ENCODE measurements around the gene ADCY2. TPM values are rescaled to one million over a fixed set of nuclear protein-coding genes. Genes with fewer than 3 reads are reported as not detected.

Gene ADCY2
- polyA plus RNA-seq, 1 of the 3 experiments (the other 2 are of a cell fraction) = not detected

DNA sequence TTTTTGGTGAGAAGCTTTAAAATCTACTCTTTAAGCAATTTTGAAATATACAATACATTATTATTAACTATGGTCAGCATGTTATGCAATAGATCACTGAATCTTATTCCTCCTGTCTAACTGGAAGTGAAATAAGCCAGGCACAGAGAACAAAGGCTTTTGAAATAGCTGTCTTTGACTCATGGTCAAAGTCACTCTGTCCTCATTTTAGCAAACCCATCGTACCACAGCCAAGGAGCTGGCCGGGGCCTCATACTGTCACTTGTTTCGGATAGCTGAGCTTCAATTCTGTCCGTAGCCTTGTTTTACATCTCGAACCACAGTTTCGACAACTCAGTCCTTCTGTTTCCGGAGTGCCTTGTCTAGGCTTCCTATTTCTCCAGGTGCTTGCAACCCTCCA lies 19.2 kb downstream of the ADCY2 start:
- H3K9me2 ChIP-seq = no peaks in the 10 kb centered on the region
- H3K9me3 ChIP-seq = no peaks in the 10 kb centered on the region
- H4K20me1 ChIP-seq (ENCODE audit: insufficient read depth) = no peaks in the 10 kb centered on the region
- H3F3A ChIP-seq (replicated peaks; ENCODE audit: insufficient read depth) = no peaks in the 10 kb centered on the region
- no peak overlapping the region for H2AFZ ChIP-seq (ENCODE audit: low read depth)
- no peak for TF ChIP-seq CHD2 (IDR thresholded peaks at IDR 0.05; ENCODE audit: low read length, partially characterized antibody)
- no peak for TF ChIP-seq RXRA (IDR thresholded peaks at IDR 0.05; ENCODE audit: borderline replicate concordance, low read depth)
- TF ChIP-seq NRF1 (IDR thresholded peaks at IDR 0.05; ENCODE audit: low read depth, low read length) = no peak
- TF ChIP-seq PBX3 (IDR thresholded peaks at IDR 0.05) = no peak
- no peak for TF ChIP-seq POLR2AphosphoS5 (IDR thresholded peaks at IDR 0.05; ENCODE audit: low read depth, low read length)
- no peak for TF ChIP-seq TEAD4 (IDR thresholded peaks at IDR 0.05; ENCODE audit: borderline replicate concordance, insufficient read depth)
- TF ChIP-seq MXI1 (IDR thresholded peaks at IDR 0.05; ENCODE audit: low read depth, low read length) = no peak
- TF ChIP-seq RCOR1 (IDR thresholded peaks at IDR 0.05; ENCODE audit: low read length) = no peak
- TF ChIP-seq GATA2 (CRISPR knock-in tag; IDR thresholded peaks at IDR 0.05) = no peak
- TF ChIP-seq, protein P1, sequence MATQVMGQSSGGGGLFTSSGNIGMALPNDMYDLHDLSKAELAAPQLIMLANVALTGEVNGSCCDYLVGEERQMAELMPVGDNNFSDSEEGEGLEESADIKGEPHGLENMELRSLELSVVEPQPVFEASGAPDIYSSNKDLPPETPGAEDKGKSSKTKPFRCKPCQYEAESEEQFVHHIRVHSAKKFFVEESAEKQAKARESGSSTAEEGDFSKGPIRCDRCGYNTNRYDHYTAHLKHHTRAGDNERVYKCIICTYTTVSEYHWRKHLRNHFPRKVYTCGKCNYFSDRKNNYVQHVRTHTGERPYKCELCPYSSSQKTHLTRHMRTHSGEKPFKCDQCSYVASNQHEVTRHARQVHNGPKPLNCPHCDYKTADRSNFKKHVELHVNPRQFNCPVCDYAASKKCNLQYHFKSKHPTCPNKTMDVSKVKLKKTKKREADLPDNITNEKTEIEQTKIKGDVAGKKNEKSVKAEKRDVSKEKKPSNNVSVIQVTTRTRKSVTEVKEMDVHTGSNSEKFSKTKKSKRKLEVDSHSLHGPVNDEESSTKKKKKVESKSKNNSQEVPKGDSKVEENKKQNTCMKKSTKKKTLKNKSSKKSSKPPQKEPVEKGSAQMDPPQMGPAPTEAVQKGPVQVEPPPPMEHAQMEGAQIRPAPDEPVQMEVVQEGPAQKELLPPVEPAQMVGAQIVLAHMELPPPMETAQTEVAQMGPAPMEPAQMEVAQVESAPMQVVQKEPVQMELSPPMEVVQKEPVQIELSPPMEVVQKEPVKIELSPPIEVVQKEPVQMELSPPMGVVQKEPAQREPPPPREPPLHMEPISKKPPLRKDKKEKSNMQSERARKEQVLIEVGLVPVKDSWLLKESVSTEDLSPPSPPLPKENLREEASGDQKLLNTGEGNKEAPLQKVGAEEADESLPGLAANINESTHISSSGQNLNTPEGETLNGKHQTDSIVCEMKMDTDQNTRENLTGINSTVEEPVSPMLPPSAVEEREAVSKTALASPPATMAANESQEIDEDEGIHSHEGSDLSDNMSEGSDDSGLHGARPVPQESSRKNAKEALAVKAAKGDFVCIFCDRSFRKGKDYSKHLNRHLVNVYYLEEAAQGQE (IDR thresholded peaks at IDR 0.05; ENCODE audit: low read depth, low read length) = no peak
- TF ChIP-seq RAD21 (IDR thresholded peaks at IDR 0.05; ENCODE audit: low read length) = no peak
- TF ChIP-seq RFX5 (IDR thresholded peaks at IDR 0.05; ENCODE audit: low read length) = no peak
- TF ChIP-seq TCF12 (IDR thresholded peaks at IDR 0.05) = no peak
- no peak for TF ChIP-seq SIN3A (IDR thresholded peaks at IDR 0.05; ENCODE audit: borderline replicate concordance, low read depth, low read length)
- no peak for TF ChIP-seq MEF2A (IDR thresholded peaks at IDR 0.05; ENCODE audit: borderline replicate concordance, low read depth)
- no peak for TF ChIP-seq EP300 (IDR thresholded peaks at IDR 0.05; ENCODE audit: borderline replicate concordance in 1 of 2, low read depth in 1 of 2, low read length in 1 of 2)
- TF ChIP-seq FOSL2 (IDR thresholded peaks at IDR 0.05; ENCODE audit: borderline replicate concordance, low read depth) = no peak
- no peaks in the 10 kb centered on the region for H3K4me1 ChIP-seq (ENCODE audit: control insufficient read depth in 1 of 2, insufficient read depth in 2 of 2, low read depth in 1 of 2, low read length in 1 of 2)
- POLR2A ChIA-PET = no interaction called here
- WGBS (ENCODE audit: low lambda C conversion rate) = 6% methylated on average over 7 of the region's 7 CpGs
- no peak for DNase-seq
- peaks cover 6% of the 10 kb centered on the region; the same call in 1 of the 2 replicates for H3K27me3 ChIP-seq (ENCODE audit: insufficient read depth)
- H3K4me3 ChIP-seq (ENCODE audit: low read depth in 2 of 2, low read length in 1 of 2) = no peak overlapping the region
- H3K4me2 ChIP-seq = no peak overlapping the region
- H3K79me2 ChIP-seq (ENCODE audit: insufficient read depth) = no peaks in the 10 kb centered on the region
- CTCF ChIA-PET = no interaction called here
- H3K36me3 ChIP-seq (replicated peaks in 1 of 2; ENCODE audit: control insufficient read depth in 1 of 2, insufficient read depth in 2 of 2, low read length in 1 of 2) = no peaks in the 10 kb centered on the region
- no peak overlapping the region for H3K9ac ChIP-seq
- no peak overlapping the region for H3K27ac ChIP-seq (ENCODE audit: low read depth in 2 of 2, low read length in 1 of 2)

Data from SK-N-SH (cell line).